HG02852 (cell line): ENCODE measurements around the gene CDC42BPA.
"Not testable (repeated sequence)": the region's sequence is repeated elsewhere in the genome, so short reads cannot be mapped to it uniquely, and the experiment has no call there.

Source experiments
- ATAC-seq: cut with Tn5 transposase; IDR thresholded peaks from one replicate; pipeline ENCODE4 v1.9.1; 2021; ENCODE audit warnings: mild to moderate bottlenecking, moderate library complexity; ENCODE audit not compliant: unreplicated experiment

The CDC42BPA gene

DNA sequence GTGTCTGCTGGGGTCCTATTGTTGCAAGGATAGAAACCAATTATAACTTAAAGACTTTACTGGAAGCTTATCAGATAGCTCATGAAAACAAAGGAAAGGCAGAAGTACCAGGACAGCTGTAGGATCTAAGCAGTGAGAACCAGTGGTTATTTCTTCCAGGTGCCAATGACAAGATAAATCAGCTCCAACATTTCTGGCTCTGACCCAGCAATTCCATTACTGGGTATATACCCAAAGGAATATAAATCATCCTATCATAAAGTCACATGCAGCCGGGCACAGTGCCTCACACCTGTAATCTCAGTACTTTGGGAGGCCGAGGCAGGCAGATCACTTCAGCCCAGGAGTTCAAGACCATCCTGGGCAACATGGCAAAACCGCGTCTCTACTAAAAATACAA, 17.8 kb upstream of the CDC42BPA start:
- ATAC-seq, result not testable (repeated sequence)

DNA sequence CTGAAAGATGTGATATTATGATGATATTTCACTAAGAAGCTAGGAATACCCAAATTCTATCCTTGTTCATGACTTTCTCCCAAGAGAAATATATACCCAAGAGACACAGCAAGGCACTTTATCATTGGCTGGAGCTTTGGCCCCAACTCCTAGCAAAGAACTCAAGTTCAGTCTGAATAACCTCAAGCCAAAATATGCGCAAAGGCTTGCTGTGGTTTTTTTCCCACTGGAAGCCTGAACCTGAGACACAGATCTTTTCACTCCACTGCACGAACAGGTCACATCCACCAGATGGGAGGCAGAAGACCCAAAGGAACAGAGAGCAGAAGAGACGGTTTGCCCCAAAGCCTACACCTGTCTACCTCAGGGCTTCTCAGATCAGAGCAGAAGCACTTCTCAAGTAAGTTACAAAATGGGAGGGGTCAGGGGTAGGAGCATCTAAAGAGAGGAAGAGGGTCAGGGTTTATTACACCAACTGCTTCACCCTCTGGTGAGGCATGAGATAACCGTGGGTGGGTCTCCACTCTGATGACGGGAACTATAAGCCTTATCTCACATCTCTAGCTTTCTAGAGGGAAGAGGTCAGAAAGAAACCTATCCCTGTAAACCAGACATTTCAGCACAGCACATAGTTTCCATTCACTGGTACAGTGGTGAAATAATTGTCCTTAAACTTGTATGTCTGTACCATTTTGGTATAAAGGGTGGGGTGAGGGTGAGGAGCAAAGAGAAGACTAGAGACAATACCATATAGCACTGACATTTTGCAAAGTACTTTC, 17.1 kb upstream of the CDC42BPA start:
- ATAC-seq, result no peak

DNA sequence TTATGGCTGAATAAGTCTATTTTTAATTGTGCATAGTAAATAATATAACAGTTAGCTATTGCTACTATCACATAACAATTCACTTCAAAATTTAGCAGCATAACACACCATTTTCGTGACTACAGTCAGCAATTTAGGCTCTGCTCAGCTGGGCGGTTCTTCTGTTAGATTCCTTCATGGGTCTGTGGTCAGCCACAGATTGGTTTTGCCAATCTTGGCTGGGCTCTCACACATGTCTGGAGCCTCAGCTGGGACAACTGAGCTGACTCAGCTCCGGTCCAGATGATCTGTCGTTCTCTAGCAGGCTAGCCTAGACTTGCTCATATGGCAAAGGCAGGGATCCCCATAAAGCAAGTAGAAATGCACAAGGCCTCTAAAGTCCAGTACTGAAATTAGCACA, 15.1 kb upstream of the CDC42BPA start:
- ATAC-seq, result no peak

GRCh38 chr1:227330279-227331076, 12.2 kb upstream of the CDC42BPA start:
- ATAC-seq, result no peak

GRCh38 chr1:227328405-227329019, 10.2 kb upstream of the CDC42BPA start:
- no peak for ATAC-seq

DNA sequence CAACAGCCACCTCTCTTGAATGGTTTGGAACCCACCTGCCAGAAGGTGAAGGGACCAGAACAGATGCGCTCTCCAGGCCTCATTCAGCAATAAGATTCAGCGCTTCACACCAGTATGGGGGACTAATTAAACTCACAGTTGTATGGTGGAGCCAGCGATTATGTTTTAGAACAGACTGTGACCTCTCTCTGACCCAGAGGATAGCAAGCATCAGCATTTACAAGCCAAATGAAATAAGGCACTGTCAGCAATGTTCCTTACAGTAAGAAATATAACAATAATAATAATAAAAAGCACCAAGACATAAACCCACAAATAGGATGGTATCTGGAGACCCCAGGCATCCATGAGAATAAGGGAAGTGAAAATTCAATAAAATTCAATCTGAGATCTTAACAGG, 6.9 kb upstream of the CDC42BPA start:
- no peak for ATAC-seq

GRCh38 chr1:227323967-227324268, 5.6 kb upstream of the CDC42BPA start:
- ATAC-seq, result no peak

- no peak for ATAC-seq
Observed at GRCh38 chr1:227323171-227323966, 5.1 kb upstream of the CDC42BPA start.

DNA sequence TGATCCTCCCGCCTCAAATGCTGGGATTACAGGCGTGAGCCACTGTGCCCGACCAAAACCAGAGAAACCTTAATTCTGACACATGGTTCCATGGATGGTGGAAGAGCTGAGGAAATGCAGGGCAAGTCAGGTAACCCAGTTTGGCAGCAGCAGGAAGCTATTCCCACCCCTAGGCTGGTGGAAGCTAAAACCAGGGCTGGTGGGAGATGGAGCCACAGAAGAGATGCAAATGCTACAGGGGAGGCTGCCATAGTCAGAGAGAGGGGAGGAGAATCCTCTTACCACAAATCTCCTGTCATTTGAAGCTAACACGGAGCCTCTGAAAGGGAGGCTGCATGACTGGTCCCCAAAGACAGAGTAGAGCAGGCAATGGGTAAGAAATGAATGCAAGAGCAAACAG, 4.1 kb upstream of the CDC42BPA start:
- no peak for ATAC-seq

DNA sequence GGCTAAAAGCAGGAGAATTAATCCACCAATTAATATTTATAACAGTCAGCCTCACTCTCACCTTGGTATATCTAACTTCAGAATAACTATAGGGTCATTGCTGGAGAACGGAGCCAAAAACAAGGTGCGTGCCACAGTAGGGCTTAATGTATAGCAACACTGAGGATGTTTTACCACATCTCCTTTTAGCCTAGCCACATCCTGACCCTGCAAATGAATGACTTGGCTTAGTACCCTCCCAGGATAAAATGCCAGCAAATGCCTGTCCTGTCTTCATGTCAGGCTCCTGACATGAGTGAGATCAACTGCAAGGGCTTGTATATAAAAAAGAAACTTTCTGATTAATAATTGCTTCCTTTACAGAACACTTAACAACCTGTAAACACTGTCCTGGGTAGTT, 2.7 kb upstream of the CDC42BPA start:
- ATAC-seq, result no peak

DNA sequence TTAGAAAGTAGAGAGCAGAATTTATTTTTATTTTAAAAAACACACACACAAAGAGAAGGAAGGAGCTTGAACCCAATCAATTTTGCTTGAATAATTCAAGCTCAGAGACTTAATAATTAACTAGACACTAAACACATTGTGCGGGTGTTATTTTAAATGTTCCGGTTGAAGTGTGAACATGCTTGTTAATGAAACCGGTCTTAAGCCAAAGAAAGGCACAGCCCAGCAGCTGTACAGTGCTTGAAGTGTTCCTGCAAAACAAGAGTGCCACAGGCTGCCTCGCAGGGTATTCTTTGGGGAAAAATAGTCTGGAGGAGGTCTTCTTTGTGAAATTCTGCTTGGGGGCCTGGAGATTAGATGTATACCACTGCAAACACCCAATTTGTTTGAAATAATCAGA, 2.2 kb upstream of the CDC42BPA start:
- ATAC-seq, result no peak

GRCh38 chr1:227318853-227319607, 738 bp upstream of the CDC42BPA start:
- no peak for ATAC-seq

DNA sequence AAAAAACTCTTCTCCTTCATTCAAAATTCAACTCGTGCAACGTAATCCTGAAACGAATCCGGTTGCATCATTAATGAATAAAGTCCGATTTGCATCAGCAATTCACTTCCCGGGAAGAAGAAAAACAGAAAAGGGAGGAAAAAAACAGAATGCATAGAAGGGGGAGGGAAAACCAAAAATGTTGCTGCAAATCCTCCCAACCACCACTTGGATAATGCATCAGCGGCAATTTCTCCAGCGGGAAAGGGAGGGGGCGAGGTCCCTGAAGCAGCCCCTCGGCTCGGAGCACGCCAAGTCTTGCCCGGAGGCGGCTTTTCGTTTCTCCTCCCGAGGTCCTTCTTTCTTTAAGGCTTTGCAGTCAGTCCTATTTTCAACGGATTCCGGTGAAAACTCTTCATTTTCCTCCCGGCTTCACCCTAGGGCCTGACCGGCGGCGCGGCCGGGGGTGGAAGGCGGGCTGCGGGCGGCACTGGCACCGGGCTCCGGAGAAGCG, 723 bp downstream of the CDC42BPA start:
- no peak for ATAC-seq

DNA sequence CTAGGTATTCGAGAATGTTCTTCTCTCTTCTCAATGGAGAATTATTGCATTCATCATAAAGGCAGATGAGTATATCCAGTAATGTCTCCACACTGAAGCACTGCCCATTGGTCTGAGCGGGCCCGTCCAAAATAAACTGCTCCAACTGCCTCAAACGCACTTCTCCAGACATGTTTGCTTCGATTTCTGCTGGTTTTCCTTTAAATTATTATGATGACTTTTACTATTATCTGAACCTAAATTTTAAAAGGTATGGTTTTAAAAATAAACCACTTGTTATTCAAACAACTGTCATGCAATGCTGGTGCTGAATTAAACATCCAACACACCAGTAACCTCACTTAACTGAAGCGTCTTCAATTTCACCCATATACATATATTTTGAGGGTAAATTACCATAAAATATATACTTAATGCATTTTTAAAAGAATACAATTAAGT, 1.3 kb downstream of the CDC42BPA start:
- ATAC-seq, result no peak

DNA sequence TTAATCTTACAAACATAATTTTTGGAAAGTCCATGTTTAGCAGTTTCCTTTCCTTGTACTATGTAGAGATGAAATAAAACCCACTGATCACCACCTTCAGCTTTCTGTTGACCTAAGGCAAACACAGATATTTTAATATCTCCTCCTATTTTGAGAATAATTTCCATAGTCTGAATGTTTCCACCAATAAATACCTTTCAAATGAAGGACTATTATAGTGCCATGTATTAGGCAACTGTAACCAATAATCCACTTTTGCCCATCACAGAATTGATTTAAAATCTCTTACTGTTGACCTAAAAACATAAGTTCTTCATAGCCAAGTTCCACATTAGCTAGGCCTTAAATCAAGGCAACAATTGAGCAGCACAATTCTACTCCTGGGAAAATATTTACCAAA, 1.8 kb downstream of the CDC42BPA start:
- no peak for ATAC-seq

DNA sequence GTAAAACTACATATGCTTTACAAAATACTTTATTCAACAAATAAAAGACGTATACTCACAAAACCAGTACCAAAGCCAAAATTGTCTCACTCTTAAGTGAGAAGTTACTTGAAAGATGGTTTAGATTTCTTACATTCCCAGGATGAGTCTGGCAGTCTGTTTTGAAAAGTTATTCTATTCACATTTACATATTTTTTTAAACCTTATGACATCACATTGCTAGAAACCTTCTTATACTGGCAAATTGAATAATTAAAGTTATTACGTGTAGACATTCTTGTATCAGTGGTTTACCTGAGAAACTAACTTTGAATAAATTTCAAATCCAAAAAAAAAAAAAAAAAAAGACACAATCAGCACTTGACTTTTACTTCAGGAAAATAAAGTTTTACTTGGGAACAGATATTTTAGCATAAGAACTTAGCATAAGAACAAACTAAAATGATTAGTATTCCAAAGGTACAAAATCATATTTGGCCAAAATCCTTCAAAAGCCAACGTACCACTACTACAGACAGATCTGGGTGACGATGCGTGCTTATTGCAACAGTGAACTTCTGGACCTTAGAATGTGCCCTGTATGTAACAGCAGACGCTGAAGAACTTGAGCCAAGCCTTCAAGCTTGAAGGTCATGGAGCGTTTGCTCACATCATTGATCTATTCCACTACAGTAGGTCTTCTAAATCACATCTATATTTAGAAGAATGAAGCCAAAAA, 2.5 kb downstream of the CDC42BPA start:
- ATAC-seq, result no peak

DNA sequence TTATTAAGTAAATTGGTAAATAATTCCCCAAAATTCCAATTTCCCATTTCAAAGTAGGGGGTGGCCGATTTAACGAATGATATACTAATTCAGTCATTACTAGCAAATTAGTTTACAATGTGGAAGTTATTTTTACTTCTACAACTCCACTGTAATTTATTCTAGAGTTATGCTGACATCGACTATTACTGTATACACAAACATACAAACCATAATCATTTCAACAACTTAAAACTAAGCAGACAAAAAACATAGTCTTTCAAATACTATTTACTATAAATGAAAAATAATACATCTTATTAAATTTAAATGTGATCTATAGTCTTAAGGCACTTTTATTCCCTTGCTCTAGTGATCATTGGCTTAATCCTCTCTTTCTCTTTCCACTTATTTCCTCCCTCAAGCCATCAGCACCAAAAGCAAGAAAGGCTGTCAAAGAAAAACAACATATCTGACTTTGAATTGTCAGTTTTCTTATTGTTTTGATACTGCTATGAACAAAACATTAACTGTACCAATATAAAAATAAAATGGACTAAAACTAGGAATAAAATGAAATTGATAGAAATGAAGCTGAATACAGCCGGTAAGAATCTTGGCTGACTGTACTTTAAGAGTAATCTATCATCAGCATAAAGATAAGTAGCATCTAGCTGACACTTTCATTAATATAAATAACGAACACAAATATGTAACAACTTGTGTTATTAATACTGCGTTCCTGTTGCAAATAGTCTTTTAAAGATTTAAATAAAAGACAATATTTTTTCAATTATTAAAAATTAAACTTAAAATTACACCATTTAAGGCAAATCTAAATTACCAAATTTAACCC, 4.1 kb downstream of the CDC42BPA start:
- ATAC-seq, result no peak

GRCh38 chr1:227312361-227313025, 5.8 kb downstream of the CDC42BPA start:
- ATAC-seq, result no peak
